ENCODE data around the gene SOX6.

SOX6 gene

DNA sequence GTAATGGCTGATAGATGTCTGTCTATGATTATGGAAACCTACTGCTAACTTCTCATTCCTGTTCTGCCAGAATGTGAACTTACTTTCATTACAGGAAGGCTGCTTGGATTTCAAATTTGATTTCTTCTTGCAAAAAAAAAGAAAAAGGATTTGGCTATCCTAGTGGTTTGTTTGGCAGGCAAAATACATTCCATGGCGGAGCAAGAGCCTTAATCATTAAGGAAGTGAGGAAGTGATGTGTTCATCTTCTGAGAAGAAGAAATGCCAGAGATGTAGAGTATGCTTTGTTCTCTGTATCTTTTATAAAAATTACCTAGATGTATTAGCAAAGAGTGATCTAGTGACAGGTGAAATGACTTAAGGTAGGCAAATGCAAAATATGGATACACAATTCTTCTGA is 356.3 kb downstream of the SOX6 start:
- no peak for DNase-seq (ENCODE audit: low read depth in 2 of 2)

DNA sequence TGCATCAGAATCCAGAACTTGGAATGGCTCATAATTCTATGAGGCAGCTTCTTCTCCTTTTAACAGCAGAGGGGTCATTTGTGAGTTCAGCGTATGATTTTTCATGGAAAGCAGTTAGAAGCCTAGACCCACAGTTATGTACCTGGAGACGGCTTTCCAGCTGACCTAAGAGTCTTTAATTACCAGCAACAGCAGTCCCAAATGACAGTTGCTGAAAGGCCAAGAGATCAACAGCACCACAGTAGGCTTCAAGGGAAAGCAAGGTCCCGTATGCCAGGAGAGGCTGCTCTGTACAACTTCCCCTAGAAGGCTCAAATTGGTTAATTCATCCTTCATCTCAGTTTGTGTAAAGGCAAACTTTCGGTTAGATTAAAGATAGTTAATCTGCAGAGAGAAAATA is 363.0 kb downstream of the SOX6 start:
- DNase-seq (ENCODE audit: low read depth in 2 of 2): no peak

DNA sequence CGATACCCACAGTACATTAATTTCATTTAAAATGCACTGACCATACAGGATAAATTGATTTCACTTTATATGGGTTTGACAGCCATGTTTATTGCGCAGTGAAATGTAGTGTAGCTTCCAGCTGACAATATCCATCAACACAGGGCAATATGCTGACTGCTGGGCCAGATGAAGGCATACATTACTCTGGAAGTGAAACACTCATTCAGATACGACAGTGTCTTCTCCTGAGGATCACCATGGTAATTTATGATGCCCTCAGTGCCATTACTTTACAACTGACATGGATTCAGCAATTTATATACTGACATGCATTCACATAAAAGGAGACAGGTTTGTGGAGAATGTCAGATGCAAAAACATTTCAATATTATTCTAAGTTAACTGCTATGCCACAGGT is 365.1 kb downstream of the SOX6 start:
- no peak for DNase-seq (ENCODE audit: low read depth in 2 of 2)

DNA sequence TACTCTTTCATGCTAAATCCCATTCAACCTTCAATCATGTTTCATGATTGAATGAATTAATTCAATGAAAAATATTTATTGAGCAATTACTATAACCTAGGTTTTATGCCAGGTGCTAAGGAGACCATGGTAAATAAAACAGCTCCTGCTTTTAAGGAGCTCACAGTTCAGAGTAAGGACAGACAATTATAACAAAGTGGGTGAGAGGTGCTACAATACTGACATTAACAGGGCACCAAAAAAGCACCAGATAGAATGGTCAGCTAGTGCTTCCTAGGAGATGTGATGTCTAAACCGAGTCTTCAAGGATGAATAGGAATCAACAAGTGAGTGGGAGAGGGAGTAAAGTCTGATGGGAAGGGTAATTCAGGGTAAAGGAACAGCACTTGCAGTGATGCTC is 366.7 kb downstream of the SOX6 start:
- DNase-seq (ENCODE audit: low read depth in 2 of 2): no peak

DNA sequence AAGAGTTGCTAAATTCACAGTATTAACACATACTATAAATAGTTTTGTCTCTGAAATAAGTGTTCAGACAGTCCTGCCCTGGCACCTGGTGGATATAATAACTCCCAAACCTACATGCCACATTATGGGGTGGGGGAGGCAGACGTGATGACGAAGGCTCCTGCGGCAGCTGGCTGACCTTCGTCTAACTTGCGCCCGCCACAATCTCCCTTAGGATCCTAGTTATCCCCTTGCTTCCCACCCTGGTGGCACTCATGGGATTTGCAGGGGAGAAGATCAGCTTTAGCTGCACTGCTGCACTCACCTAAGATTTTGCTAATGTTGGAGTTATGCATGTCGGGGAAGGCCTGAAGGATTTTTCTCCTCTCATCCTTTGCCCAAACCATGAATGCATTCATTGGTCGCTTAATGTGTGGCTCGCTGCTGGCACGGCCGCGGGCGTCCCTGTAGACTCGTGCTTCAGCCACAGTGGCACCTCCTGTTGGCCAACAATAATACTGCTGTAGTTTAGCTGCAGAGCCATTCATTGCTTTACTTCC is 367.6 kb downstream of the SOX6 start:
- DNase-seq (ENCODE audit: low read depth in 2 of 2): no peak

DNA sequence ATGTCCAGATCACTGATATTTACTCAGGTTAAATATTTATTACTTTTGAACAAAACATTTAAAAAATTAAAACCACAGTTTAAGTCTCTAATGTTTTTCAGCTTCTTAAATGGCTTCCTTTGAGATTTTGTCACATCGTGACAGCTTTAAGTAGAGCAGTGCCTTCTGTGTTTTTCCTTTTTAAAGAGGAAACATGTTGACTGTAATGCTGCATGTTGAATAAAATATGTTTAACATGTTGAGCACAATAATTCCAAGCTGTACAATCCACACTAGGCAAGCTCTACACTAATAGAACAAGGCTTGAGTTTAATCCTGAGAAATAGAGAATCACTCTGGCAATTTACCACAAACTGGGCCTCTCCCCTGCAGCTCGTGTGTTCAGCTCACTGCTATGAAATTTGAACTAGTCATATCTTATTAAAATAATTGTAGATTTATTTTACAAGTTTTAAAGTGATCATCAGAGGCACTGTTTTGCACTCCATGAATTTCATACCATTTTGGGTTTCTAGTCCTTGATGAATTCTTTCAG is 368.3 kb downstream of the SOX6 start:
- DNase-seq (ENCODE audit: low read depth in 2 of 2): no peak

DNA sequence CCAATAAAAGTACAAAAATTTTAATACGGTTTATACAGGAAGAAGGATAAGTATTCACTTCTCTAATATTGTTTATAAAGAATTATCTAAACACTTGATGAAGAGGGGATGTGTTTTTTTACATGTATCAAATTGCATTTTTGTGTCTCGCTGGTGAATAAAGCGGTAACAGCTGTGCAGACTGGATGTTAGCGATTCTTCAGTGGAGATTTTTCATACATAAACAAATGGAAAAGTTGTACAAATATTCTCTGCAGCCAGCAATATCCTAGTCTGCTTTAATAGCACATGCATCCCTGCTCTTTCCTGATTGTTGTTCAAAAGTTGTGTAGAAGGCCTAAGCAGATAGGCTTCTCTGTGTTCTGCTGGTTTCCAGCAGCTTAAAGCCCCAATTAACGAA is 369.3 kb downstream of the SOX6 start:
- DNase-seq (ENCODE audit: low read depth in 2 of 2): no peak

DNA sequence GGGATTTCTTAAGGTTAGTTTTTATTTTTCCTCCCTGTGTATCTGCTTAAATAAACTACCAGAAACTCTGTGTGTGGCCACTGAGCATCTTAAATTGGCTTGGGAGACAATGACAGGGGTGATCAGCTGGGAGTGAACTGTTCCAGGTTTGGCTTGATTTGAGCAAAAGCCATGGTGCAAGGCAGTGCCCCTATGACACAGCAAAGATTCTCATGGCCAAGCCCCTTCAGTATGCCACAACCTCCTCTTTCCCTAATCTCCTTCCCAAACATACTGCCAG is 370.5 kb downstream of the SOX6 start:
- DNase-seq (ENCODE audit: low read depth in 2 of 2): no peak

DNA sequence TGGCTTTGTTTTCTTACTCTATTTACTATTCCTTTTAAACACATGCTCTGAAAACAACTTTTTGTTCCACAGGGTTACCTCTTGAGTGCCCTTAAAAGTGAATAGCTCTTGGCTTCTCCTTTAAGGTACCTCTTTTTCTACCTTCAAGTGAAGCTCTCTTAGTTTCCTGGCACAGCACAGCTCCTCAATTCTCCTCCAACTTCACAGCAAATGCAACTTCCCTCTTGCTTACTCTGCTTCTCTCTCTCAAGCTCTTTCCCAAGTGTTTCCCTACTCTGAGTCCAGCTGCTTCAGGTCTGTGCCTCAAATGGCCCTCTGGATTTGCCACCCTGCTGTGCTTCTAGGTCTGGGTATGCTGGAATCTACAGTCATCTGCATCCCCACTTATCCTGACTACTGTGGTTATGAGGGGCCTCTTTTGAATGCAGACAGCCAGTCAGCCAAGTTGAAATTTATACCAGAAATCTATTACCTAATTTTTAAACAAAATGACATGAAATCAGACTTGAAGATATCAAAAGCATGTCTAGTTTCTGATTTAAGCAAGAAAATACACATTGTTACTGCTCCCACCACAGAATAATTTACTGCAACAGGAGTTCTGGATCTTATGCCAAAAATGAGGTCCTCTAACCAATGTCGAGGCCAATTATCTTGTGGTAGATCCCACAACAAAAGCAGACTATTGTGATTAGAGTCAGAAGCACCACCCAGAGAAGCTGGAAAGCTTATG is 371.1 kb downstream of the SOX6 start:
- no peak for DNase-seq (ENCODE audit: low read depth in 2 of 2)

DNA sequence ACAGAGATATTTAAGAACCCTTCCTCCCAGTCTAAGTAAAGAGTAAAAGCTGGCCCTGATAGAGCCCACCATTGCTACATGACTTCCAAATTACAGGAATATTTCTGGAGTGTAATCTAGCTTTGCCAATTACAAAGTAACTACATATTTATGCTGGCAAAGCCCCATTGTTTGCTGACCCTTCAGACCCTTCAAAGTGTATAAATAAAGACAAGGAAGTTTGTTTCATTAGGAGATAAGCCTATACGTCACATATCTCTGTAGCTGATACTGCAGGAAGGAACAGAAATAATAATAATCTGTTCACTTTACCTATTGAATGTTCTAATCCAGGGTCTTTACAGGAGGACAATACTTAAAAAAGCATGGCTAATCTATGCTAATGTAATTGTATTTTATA is 375.1 kb downstream of the SOX6 start:
- DNase-seq (ENCODE audit: low read depth in 2 of 2): no peak

DNA sequence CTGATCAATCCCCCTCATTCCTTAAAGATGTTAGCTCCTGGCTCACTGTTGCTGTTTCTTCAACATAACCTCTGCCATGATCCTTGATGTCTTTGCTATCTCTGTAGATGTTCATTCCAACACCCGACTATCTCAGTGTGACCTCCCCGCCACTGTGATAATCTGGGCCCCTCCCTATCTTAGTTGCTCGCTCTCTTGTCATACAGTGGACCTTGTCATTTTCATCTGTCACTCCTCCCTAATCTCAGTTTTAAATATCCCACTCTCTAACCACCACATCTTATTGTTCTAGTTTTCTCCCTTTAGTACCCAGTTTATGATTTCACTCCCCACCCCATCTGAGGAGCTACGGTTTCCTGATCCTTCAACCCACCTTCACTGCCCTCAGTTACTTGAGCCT is 379.2 kb downstream of the SOX6 start:
- DNase-seq (ENCODE audit: low read depth in 2 of 2): no peak

DNA sequence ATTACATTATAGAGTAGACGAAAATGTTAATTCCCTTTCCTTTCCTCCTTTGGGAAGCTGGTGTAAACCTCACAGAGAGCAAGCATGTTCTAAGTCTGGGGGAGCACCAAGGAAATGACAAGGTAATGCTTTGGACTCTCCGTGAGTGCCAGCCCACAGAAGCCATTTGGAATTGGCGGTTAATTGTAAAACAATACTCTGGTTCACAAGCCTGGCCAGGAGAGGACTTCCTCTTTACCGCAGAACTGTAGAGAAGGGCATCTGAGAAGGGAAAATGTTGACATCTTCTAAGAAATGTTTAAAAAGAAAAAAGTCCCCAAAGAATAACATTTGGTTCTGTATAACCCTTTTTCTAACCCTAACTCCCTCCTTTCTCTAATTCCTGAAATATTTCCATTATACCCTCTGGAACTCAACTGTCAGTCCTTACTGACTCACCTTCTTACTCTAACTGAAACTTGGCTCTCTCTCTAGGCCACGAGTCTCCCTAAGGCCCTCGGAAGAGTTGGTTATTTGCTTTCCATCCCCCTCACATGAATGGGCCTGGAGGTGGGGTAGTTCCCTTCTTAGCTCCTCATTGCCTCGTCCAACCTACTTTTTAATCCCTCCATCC is 379.8 kb downstream of the SOX6 start:
- no peak for DNase-seq (ENCODE audit: low read depth in 2 of 2)

DNA sequence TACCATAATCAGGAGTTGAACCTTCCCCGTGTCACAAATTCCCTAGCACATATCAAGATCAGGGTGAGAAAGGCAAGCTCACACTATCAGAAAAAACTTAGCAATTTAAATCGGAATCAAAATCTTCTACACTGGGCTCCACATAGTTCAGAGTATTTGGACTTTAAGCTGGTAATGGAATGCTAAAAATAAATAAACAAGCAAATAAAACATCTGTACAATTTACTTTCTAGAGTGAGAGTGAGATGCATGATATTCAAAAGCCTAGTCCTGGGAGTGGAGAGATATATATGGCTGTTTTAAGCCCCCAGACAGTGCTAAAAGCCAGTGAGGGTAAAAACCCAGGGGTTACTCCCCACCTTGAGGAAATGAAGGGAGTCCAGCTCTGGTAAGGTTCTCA is 380.6 kb downstream of the SOX6 start:
- DNase-seq (ENCODE audit: low read depth in 2 of 2): no peak

DNA sequence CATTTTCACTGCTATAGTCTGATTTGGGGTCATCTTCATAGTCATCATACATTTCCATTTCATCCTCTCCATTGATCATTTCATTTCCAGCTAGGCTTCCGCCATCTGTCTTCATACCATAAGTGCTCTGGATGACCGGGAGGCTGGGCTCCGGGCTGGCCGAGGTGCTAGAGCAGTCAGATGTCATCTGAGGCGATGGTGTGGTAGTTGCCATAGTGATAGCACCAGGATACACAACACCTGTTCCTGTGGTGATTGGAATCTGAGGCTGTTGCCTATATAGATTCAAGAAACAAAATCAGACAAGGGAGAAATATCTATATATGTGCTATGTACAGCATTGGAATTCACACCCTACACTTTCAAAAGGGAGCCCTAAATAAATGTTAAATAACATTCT is 383.5 kb downstream of the SOX6 start:
- no peak for DNase-seq (ENCODE audit: low read depth in 2 of 2)

DNA sequence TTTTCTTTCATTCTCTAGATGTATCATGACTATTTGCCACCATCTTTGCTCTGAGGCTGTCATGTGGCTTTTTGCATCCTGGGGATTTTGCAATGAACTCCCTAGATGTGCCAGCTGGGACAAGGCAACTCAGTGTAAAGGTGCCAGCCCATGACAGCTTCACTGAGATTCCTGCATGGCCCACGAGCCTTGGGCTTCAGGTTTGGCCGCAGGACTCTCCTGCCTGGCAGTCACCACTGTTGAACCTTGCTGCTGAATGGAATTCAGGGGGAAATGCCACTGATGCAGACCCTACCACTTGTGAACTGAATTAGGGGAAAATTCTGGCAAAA is 385.2 kb downstream of the SOX6 start:
- DNase-seq (ENCODE audit: low read depth in 2 of 2): no peak

DNA sequence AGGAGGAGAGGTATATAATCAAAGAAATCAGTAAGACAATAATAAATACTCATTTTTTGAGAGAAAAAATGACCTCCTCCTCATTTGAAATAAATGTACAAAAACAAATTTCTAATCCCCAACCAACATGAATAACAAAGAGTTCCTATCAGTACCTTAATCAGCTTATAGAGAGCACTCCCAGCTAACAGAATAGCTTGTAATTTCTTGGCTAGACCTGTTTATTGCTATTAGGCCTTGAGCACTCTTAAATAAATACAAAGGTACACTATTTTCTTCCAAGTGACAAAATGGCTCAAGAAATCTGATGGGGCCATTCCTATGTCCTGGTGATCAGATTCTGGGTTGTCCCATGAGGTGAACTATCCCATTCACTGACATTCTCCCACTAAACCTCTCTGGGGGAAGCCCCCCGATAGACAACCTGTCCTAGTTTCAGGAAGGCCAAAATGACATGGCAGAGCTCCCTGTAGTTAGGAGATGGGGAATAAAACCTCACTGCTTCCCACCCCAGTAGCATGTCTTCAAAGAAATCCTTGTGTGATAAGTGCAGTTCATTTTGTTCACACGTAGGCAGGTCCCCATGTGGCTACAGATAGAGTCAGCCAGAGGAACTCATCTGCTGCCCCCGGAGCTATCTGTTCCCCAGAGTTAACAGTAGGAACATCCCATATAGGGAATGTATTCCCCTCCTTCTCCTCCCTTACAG is 385.7 kb downstream of the SOX6 start:
- DNase-seq (ENCODE audit: low read depth in 2 of 2): no peak

DNA sequence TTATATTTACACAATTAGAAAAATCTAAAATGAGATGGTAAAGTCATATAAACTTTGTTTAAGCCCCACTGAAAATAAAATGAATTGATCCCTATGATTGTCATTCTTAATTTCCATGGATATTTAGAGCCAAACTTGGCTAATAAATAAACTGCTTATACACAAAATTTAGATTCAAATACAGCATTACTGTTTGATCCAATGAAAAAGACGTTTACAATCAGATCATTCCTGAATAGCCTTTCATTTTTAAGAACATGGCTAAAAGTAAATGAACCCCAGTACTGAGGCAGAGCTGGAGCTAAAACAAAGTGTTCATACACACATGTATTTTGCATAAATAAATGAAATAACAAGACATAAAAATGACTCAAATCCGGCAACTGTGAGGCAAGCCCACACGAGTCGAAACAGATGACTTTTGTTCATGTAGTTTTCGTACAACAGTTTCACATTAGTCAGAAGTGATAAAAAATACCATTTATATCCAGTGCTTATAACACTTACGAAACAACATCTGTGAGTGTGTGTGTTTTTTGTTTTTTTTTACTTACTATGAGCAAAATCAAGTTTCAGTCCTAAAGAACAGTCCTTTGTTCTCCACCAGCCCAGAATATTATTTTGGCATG is 386.5 kb downstream of the SOX6 start:
- no peak for DNase-seq (ENCODE audit: low read depth in 2 of 2)

DNA sequence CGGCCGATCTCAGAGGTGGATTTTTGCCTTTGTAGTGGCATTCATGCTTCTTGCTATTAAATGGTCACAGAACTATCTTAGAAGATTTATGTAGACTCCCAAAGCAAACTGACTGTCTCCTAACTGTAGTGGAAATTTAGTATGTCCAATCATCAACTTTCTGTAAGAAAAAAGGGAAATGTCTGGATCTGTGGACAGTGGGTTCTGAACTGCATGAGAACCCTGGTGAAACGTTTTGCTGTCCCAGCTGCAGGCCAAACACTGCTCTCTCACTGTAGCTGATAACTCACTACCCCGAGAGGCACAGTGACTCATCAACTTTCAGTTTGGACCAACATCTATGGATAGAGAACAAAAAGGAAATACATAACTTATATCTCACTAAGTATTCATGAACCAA is 387.1 kb downstream of the SOX6 start:
- DNase-seq (ENCODE audit: low read depth in 2 of 2): no peak

DNA sequence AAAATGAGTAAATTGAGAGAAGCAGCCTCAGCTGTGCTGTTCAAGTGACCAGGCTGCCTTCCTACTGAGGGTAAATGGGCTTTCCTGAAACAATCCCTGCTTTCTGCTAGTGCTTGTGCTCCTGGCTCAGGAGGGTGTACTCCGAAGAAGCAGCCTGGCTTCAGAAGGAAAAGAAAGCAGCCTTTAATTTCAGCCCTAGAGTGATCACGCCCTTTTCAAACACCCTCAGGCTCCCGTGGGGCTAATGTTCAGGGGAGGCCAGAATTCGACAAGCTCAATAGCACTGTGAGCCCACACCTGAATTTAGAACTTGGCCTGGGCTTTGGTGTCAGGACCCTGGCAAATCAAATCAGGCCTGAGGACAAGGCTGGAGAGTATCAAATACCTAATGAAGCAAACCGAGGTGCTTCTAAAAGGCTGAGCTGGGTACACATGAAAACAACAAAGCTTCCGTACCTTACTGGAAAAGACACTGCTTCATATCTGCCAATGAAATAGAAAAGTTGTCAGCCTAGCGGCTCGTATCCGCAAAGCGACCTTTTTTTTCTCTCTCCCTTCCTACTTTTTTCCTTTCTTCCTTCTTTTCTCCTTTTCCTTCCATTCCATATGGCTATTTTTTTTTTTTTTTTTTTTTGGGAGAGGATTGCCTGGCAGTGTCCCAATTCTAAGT is 387.8 kb downstream of the SOX6 start:
- no peak for DNase-seq (ENCODE audit: low read depth in 2 of 2)

DNA sequence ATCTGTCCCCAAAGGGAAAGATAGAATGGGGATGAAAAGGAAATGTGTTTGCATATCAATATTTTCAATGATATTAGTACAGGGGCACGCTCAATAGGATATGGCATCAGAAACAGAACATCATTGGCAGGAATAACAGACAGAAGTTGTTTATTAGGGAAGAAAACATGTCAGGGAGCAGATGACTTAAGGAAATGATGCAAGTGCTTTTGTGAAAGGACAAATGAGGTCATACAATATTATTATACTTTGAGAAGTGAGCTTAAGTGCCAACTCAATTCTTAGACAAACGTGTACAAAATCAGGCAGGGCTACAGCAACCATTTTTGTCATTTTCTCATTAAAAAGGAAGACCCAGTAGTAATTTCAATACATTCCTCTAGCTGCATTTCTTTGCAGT is 388.4 kb downstream of the SOX6 start:
- no peak for DNase-seq (ENCODE audit: low read depth in 2 of 2)

DNA sequence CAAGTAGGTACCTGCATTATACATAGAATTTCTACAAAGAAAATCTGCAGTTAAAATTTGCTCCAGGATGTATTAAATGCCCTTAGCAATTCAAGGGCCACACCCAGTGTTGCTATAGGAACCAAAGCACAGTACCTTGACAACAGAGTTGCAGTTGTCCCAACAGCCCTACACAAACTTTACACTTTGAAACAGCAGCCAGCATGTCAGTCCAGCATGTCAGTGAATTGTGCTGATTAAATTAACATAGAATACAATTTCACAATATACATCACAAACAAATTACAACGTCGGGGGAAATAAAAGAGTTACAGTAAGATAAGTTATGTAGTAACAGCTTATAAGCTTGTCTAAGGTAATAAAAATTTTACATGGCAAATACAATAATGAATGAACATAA is 389.2 kb downstream of the SOX6 start:
- no peak for DNase-seq (ENCODE audit: low read depth in 2 of 2)

DNA sequence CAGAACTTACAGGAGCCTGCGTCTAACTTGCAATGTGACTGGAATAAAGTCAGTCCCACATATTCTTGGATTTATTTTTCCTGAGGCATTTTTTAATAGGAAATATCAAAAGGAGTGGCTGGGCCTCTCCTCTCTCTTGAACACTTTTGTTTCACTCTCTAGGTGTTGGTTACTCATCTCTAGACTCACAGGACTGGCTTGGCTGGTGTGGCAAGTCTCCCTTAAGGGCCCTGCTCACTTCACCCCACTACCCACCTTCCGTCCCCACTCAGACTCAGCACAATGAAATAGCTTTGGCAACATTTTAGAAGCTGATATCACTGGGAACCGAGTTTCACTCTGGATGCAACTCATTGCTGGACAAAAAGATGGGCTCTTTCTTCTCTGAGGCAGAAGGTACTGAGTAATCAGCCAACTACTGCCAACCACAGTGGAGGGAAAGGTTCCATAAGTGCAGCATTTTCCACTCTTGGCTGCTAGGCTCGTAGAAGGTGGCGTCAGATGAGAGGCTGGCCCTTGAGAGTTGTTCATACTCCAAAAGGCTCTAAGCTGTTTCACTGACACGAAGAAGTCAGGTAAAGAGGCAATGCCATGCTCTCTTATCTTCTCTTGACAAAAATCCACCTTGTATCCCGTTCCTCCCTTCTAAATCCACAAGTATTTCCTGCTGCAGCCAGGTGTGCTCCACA is 390.6 kb downstream of the SOX6 start:
- DNase-seq (ENCODE audit: low read depth in 2 of 2): no peak
